Neural crest cell (in vitro differentiated cells): Measurements from ENCODE around the gene LPAR3. TPM values are rescaled to one million over a fixed set of nuclear protein-coding genes. Genes with fewer than 3 reads are reported as not detected.

Source experiments
- DNase-seq: peaks from one replicate; pipeline ENCODE4 v3.0.0; 2021; ENCODE audit warnings: low read depth, mixed read lengths, low spot score
- H3K27ac Mint-ChIP-seq: one replicate; pipeline ENCODE4 v1.8.0; 2021; ENCODE audit warnings: mild to moderate bottlenecking, mixed read lengths; ENCODE audit not compliant: unreplicated experiment
- H3K27me3 Mint-ChIP-seq: 2 replicates; pipeline ENCODE4 v1.8.0; 2021; ENCODE audit warnings: low read depth, mild to moderate bottlenecking, mixed read lengths
- H3K36me3 Mint-ChIP-seq: 2 replicates; pipeline ENCODE4 v1.8.0; 2021; ENCODE audit warnings: low read depth, mild to moderate bottlenecking, mixed read lengths
- H3K4me1 Mint-ChIP-seq: 2 replicates; pipeline ENCODE4 v1.8.0; 2021; ENCODE audit warnings: mixed read lengths
- H3K4me3 Mint-ChIP-seq: one replicate; pipeline ENCODE4 v1.8.0; 2021; ENCODE audit warnings: mild to moderate bottlenecking, mixed read lengths
- H3K9me3 Mint-ChIP-seq: 2 replicates; pipeline ENCODE4 v1.8.0; 2021; ENCODE audit warnings: mixed read lengths
- total RNA-seq: library from RNA; stranded (reverse); gene quantifications from 2 replicates; pipeline ENCODE4 v1.2.1, GENCODE V29; 2021
- TF ChIP-seq, protein P1 (sequence below): fragments of 200-600 bp; sonication (generic); conservative IDR thresholded peaks from 2 replicates; pipeline ENCODE4 v1.5.0; 2021; ENCODE audit warnings: antibody characterized with exemption, mild to moderate bottlenecking

The LPAR3 gene
- total RNA-seq, 1 donor from 2014 or later, result 1.3 TPM

DNA sequence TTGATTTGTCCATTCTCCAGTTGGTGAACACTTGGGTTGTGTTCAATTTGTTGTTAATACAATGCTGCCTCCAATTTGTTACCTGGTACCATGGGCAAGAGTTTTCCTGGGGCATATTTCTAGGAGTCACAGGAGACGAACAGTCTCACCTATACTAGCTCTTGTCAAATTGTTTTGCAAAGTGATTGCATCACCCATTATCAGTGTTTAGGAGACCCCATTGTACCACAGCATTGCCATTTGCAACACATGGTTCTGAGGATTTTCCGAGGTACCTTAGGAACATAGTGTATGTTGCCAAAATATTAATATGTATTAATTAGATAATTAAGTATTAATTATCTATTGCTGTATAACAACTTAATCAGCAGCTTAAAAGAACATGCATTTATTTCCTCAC lies 97.8 kb downstream of the LPAR3 start:
- no peak overlapping the region for H3K27ac Mint-ChIP-seq
- no peaks in the 10 kb centered on the region for H3K9me3 Mint-ChIP-seq
- DNase-seq, result no peak
- TF ChIP-seq, protein P1, sequence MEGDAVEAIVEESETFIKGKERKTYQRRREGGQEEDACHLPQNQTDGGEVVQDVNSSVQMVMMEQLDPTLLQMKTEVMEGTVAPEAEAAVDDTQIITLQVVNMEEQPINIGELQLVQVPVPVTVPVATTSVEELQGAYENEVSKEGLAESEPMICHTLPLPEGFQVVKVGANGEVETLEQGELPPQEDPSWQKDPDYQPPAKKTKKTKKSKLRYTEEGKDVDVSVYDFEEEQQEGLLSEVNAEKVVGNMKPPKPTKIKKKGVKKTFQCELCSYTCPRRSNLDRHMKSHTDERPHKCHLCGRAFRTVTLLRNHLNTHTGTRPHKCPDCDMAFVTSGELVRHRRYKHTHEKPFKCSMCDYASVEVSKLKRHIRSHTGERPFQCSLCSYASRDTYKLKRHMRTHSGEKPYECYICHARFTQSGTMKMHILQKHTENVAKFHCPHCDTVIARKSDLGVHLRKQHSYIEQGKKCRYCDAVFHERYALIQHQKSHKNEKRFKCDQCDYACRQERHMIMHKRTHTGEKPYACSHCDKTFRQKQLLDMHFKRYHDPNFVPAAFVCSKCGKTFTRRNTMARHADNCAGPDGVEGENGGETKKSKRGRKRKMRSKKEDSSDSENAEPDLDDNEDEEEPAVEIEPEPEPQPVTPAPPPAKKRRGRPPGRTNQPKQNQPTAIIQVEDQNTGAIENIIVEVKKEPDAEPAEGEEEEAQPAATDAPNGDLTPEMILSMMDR, result no peak
- peaks cover 3% of the 10 kb centered on the region for H3K36me3 Mint-ChIP-seq
- H3K27me3 Mint-ChIP-seq, result no peaks in the 10 kb centered on the region
- H3K4me1 Mint-ChIP-seq, result no peaks in the 10 kb centered on the region
- no peak overlapping the region for H3K4me3 Mint-ChIP-seq

DNA sequence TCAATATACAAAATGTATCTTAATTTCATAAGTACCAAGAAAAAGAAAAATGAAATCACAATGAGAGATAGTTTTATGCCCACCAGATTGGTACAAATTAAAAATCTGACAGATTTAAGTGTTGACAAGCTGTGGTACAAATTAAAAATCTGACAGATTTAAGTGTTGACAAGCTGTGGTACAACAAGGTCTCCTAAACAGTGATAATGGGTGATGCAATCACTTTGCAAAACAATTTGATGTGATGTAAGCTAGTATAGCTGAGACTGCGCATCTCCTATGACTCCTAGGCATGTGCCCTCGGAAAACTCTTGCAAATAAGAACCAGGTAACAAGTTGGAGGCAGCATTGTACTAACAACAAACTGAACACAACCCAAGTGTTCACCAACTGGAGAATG lies 100.6 kb downstream of the LPAR3 start:
- Mint-ChIP-seq H3K9me3 (no peaks in the 10 kb centered on the region), H3K36me3 (peaks cover 3% of the 10 kb centered on the region), H3K27me3 (no peaks in the 10 kb centered on the region), H3K4me1 (no peaks in the 10 kb centered on the region), H3K4me3 (no peak overlapping the region), H3K27ac (no peak overlapping the region)
- TF ChIP-seq, protein P1, result no peak
- DNase-seq, result no peak

DNA sequence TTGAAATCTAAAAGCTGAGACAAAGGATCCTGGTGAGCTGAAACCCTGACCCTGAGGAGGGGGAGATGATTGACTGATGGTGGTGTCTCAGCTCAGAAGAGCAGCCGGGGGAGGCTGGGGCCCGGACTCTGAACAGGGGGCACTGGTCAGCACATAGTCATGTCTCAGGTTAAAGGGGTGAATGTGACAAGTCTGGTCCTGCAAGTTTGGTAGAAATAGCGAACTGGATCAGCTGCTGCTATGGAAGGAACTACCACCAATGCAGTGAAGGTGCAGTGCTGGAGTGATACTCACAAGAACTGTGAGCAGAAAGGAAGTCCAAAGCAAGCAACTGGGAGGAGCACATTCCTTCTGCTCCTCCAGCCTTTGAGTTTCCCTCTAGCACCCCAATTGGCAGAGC lies 104.0 kb downstream of the LPAR3 start:
- no peak overlapping the region for H3K4me3 Mint-ChIP-seq
- H3K9me3 Mint-ChIP-seq, result no peaks in the 10 kb centered on the region
- no peak for DNase-seq
- TF ChIP-seq, protein P1, result no peak
- no peak overlapping the region for H3K27ac Mint-ChIP-seq
- no peaks in the 10 kb centered on the region for H3K4me1 Mint-ChIP-seq
- H3K36me3 Mint-ChIP-seq, result peaks cover 3% of the 10 kb centered on the region
- H3K27me3 Mint-ChIP-seq, result no peaks in the 10 kb centered on the region

DNA sequence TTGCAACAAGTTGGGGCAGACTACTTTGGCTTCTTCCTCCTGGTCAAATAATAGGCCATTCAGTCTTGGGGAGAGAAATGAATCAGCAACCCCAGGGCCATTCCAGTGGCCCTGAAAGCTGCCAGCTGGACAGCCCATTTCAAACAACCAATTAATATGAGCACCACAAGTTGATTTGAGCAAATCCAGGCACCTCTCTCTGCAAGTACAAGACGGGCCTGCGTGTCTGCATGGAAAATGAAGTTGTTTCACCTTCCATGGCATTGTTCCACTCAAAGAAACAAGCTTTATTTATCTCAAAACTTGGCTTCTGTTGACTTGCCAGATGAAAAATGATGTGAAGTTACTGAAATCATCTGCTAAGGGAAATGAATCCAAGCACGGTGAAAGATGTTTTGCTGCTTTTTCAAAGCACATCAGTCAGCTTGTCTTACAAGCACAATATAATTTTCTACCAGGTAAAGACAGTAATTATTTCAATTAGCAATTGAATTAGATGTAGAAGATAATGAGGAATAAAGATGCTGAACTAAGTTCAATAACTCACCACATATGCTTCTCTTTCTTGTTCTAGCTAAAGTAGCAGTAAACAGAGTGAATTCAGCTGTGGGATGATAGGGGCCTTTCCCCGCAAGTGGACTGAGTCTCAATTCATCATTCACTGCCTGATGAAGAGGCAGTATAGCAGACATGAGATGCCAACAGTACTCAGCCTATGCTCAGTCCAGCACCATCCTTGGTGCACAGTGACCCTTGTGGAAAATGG lies 107.6 kb downstream of the LPAR3 start:
- Mint-ChIP-seq H3K4me3 (no peak overlapping the region), H3K27ac (no peak overlapping the region), H3K9me3 (no peaks in the 10 kb centered on the region), H3K36me3 (no peaks in the 10 kb centered on the region), H3K27me3 (no peaks in the 10 kb centered on the region), H3K4me1 (no peaks in the 10 kb centered on the region)
- TF ChIP-seq, protein P1, result no peak
- no peak for DNase-seq

DNA sequence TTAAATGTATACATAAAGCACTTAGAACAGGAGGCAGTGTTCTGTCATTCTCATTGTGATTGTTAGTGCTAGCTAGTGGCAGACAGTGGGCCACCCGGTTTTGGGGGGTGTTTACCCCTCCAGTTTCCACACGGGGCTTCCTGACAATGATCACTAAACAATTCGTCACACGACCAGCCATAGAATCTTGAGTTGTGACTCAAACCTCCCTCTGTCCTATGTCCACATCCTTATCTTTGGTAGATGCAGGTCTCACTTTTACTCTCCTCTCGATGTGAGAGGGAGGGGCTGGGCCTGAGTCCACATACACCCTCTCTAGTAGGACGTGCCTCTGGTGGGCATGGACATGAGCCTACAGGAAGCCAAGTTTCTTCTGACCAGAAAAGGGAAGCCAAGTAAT lies 110.1 kb downstream of the LPAR3 start:
- Mint-ChIP-seq H3K27ac (no peak overlapping the region), H3K4me3 (no peak overlapping the region), H3K36me3 (no peaks in the 10 kb centered on the region), H3K4me1 (no peaks in the 10 kb centered on the region), H3K9me3 (no peaks in the 10 kb centered on the region), H3K27me3 (no peaks in the 10 kb centered on the region)
- no peak for DNase-seq
- TF ChIP-seq, protein P1, result no peak
